Left renal pelvis (tissue), 4 donors: ENCODE results near the gene PCP2. TPM values are rescaled to one million over a fixed set of nuclear protein-coding genes. Genes with fewer than 3 reads are reported as not detected.

Experiments
- DNase-seq, 4 donors: peaks; one replicate each; pipeline ENCODE4 v3.0.0-alpha.2; 2013; ENCODE audit warnings: low read depth in 4 of 4, low spot score in 3 of 4
- polyA plus RNA-seq, 4 donors: library from polyadenylated mRNA; unstranded; fragments of 120-200 nt; gene quantifications; one replicate each; pipeline ENCODE4 v1.2.1, GENCODE V29; 2013; ENCODE audit not compliant: insufficient read length in 4 of 4

Gene PCP2
- polyA plus RNA-seq, 4 donors: 0.43 to 2.8 (median 1.3) TPM; not detected in 1

DNA sequence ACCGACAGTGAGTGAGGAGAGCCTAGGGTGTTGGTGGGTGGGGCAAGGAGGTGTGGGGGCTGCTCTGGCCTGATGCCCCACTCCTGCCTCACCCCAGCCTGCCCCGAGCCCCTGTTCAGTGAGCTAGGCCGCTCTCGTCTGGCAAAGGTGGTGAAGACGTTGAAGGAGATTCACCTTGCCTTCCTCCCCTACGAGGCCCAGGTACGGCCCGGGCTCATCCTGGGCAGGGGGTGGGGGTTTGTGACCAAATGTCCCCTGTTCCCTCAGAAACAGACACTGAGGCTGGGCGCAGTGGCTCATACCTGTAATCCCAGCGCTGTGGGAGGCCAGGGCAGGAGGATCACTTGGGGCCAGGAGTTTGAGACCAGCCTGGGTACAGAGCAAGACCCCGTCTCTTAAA is 7.3 kb upstream of the PCP2 start:
- DNase-seq: no peak

DNA sequence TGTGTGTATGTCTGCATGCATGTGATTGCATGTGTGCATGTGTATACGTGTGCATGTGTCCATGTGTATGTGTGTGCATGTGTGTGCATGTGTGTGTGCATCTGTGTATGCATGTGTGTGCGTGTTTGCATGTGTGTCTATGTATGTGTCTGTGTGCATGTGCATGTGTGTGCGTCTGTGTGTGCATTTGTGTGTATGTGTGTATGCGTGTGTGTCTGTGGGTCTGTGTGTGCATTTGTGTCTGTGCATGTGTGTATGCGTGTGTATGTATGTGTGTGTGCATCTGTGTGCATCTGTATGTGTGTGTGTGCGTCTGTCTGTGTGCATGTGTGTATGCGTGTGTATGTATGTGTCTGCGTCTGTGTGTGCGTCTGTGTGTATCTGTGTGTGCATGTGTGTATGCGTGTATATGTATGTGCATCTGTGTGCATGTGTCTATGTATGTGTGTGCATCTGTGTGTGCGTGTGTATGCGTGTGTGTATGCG is 6.4 kb upstream of the PCP2 start:
- no peak for DNase-seq

GRCh38 chr19:7638802-7639465 is 5.4 kb upstream of the PCP2 start:
- no peak for DNase-seq

GRCh38 chr19:7637374-7638256 is 4.1 kb upstream of the PCP2 start:
- no peak for DNase-seq

DNA sequence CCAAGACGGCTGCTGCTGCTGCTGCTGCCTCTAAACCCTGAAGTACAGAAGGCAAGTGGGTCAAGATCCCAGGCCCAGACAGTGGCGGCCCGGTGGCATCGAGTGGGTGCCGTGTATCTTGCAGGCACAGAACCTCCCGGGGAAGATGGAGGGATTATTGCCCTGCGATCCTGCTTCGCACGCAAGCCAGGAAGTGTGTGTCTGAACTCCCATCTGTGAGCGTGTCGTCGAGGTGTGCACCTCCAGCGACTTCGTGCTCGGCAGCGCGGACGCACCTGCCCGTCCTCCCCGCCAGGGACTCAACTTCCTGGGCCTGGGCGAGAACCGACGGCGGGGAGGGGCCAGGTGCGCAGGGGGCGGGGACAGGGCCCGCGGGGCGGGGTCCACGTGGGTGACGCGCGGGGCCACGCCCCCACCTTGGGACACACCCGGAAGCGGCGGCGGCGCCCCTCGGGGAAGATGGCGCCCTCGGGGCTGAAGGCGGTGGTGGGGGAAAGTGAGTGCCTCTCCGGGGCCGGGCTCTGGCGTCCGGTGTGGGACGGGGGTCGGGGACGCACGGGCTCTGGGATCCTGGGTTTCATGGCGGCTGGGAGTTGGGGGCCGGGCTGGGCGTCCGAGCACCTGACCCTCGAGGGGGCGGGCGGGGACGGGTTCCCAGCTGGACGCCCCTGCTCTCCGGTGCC is 3.3 kb upstream of the PCP2 start, which contains the start of gene STXBP2:
TSS of gene STXBP2 (plus strand) at position 420 of the 683 bp plus-strand sequence. CDS start at position 460, 40 bp downstream.
- DNase-seq: peak in 3 of 4 donors; percentile 36 to 47 (median 44)

GRCh38 chr19:7636317-7636690 is 2.8 kb upstream of the PCP2 start:
- DNase-seq: no peak

GRCh38 chr19:7635670-7636069 is 2.2 kb upstream of the PCP2 start:
- no peak for DNase-seq

DNA sequence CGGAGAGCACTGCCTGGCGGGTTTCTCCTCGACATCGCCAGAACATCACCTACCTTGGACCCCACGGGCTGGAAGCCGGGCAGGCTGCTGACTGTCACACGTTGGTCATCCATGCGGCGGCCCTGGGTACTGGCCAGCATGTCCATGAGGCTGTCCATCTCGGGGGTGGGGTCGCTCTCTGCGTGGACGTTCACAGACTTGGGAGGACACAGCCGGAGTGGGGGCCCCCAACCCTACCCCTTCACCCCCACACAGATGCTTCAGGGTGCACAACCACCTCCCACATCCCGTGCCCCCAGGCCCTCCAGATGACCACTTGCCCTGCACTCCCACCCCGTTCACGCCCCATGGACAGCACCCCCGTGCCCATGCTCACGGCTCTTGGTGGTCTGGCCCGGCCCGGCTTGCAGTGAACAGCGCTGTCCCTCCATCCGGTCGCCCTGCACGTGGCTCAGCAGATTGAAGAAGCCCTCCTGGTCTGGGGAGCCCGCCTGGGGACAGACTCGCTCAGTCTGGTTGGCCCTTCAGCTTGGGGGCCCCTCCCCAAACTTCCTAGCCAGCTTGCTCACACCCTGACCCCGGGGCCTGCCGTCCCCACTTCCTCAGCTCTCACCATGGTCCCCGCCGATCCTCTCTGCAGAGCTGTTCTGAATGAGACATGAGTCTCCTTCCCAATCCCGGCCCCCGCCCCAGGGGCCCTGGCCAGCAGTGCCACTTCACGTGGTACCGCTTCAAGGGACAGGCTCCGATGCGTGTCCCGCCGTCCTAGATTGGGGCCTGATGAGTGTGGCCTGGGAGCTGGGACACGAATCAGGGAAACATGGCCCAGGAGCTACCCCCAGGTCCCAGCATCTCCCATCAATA is 947 bp downstream of the PCP2 start:
- DNase-seq: no peak

- no peak for DNase-seq
Observed at GRCh38 chr19:7631577-7631976, 1.9 kb downstream of the PCP2 start.

DNA sequence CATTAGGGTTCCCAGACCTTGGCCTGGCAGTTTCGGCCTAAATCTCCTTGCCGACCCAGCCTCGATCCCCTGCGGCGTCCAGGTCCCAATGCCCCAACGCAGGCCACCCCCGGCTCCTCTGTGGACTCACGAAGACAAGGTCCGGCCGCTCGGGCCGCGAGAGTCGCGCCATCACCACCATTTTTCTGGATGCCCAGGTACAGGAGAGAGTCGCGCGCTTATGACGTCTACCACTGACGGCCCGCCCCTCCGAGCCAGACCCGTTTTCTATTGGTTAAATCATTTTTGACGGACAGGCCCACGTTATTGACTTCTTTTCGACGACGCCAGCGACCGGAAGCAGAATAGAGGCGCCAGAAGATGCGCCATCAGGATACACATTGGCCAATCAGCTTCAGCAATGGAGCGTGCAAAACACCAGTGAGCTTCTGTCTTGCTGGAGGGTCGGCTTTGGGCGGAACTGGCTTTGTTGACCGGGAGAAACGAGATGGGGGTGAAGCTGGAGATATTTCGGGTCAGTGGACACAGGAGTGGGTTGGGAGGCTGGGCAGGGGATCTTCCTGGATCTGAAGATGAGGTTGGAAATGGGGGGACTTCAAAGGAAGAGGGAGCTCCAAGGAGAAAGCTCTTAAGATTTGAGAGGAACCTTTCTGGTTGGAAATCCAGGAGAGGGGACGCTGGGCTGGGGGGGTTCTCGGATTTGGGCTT is 4.0 kb downstream of the PCP2 start, which contains the start of the genes PET100 and XAB2:
TSS of gene PET100 (plus strand) at position 447 of the 708 bp plus-strand sequence. CDS start at position 488, 41 bp downstream.
TSS of gene XAB2 (minus strand) at position 199 of the 708 bp plus-strand sequence. CDS start at position 181, 18 bp downstream.
- DNase-seq: peak; percentile 95 to 98 (median 98)

DNA sequence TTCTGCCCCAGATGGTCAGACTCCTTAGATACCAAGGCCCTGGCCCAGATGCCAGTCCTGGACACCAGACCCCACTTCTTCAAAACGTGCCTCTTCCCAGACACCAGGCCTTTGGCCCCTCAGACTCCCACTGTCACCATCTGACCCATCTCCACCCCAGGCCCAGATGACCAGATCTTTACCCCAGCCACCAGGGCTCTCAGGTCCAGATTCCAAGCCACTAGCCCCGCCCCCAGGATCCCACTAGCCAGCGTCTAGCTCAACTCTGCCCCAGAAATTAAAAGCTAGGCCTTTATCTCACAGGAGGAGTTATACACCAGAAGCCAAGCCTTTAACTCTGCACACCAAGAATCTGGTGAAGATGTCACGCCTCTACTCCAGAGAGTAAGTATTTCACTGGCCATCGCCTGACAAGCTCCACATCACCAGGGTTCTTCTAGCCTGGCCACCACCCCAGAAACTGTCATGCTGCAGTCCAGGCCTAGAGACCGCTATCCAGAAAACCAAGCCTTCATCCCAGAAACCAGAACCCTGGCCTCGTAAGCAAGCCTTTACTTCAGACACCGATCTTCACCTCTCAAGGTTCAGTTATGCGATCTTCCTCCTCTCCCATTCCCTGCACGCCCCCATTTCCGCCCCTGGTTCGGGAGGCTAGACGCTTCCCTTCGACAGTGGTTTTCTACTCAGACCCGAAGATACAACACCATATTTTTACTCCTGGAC is 4.8 kb downstream of the PCP2 start:
- DNase-seq: no peak

- DNase-seq: no peak
Observed at GRCh38 chr19:7627166-7627565, 6.4 kb downstream of the PCP2 start.

DNA sequence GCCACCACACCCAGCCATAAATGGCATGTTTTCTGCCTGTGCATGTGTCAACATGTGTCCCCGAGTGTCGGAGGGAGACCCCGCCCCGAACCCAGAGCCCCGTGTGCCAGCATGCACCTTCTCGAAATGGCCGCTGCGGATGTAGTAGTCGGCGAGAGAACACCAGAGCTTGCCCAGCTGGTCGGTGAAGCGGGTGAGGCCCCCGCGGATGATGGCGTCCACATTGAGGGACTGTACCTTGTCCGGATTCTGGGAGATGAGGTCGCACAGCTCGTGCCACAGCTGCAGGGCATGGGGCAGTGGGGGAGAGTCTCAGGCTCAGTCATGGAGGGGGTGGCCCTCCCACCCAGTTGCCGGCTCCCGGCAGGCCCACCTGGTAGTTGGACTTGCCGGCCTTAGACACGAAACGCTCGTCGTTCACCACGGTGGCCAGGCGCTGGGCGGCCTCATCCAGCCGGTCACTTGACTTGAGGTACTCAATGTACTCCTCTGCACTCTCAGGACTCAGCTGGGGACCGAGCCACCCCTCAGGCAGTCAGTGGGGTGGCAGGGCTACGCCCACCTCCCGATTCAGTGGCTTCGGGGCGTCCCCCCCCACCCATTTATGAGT is 7.7 kb downstream of the PCP2 start:
- DNase-seq: no peak

GRCh38 chr19:7624810-7625209 is 8.7 kb downstream of the PCP2 start:
- no peak for DNase-seq

DNA sequence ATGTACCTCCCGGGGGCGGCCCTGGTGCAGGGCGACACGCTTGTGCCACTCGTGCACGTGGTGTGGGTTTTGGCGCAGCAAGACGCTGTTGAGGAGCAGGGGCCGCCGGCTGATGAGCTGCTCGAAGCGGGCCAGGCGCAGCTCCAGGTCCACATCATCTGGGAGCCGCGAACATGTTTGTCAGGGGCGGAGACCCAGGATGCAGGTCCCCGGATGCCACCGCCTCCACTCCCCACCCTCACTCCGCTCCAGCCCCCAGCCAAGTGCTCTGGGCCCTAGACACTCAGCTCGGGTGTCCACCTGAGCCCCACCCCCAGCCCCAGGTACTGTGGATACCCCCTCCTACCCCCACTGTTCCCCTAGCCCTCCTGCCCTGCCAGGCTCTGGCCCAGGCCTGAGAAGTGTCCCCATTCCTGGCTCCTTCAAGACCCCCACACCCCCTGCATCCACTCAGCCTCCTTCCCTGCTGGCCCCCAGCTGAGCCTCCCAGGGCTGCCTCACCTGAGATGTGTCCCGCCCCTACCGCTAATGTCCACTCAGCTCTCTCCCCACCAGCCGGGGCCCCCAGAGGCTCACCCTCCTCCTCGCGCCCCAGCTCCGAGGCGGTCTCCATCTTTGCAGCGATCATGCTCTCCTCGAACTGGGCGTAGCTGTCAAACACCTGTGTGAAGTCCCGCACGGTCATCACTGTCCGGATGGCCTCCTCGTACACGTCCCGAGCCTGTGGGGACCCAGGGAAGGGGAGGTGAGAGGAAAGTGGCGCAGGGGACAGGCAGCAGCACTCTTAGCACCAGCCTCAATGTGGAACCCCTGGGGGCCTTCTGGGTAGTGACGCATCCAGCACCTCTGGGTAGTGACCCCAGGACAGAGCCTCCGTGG is 9.6 kb downstream of the PCP2 start:
- no peak for DNase-seq

GRCh38 chr19:7622933-7623685 is 10.4 kb downstream of the PCP2 start:
- DNase-seq: no peak
